Astrocyte of the cerebellum (primary cell): ENCODE data around the gene ANO3.

Experiments
- DNase-seq: peaks from one replicate; pipeline ENCODE4 v3.0.0-alpha.2; 2011; ENCODE audit warnings: low read depth
- H3K4me3 ChIP-seq: 2 replicates; pipeline ENCODE4 v1.5.1; 2011; ENCODE audit warnings: mild to moderate bottlenecking, low read depth, low read length, moderate library complexity
- in situ Hi-C: cut with HindIII; loops from 2 replicates; pipeline ENCODE4 v1.10.0; 2017; ENCODE audit warnings: low sequenced_read_pairs
- TF ChIP-seq, protein P1 (sequence below): IDR thresholded peaks from 2 replicates; pipeline ENCODE4 v1.5.1; 2012; ENCODE audit warnings: low read length, low read depth, moderate library complexity, mild to moderate bottlenecking; ENCODE audit errors: missing control alignments

ANO3 gene

DNA sequence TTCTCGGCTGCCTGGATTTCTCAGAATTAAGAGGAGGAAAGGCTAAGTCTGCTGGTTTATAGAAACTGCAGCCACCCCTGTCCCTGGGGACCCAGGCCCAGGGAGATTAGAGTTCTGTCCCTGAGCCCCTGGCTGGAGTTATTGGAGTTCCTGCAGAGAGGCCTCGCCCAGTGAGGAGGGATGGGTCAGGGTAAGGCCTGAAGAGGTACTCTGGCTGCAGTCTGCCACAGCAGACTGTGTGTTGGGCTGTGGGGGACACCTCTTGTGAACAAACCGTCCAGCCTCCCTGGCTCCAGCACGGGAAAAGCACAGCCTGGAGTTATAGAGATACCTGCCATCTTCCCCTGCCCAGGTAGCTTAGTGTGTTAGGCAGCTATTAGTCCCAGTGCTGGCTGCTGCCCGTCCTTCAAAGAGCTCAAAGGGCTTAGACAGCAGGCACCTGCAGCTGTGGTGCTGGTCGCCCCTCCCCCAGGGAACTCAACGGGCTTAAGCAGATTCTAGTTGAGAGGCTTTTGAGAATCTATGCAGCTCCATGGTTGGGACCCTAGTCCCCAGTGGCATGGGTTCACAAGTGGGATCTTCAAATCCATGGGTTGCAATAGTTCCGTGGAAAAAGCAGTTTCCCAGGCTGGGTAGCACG is 276.7 kb downstream of the ANO3 start:
- DNase-seq: no peak
- TF ChIP-seq, protein P1, sequence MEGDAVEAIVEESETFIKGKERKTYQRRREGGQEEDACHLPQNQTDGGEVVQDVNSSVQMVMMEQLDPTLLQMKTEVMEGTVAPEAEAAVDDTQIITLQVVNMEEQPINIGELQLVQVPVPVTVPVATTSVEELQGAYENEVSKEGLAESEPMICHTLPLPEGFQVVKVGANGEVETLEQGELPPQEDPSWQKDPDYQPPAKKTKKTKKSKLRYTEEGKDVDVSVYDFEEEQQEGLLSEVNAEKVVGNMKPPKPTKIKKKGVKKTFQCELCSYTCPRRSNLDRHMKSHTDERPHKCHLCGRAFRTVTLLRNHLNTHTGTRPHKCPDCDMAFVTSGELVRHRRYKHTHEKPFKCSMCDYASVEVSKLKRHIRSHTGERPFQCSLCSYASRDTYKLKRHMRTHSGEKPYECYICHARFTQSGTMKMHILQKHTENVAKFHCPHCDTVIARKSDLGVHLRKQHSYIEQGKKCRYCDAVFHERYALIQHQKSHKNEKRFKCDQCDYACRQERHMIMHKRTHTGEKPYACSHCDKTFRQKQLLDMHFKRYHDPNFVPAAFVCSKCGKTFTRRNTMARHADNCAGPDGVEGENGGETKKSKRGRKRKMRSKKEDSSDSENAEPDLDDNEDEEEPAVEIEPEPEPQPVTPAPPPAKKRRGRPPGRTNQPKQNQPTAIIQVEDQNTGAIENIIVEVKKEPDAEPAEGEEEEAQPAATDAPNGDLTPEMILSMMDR: no peak
- in situ Hi-C loops: no loop called here
- H3K4me3 ChIP-seq: no peak overlapping the region

DNA sequence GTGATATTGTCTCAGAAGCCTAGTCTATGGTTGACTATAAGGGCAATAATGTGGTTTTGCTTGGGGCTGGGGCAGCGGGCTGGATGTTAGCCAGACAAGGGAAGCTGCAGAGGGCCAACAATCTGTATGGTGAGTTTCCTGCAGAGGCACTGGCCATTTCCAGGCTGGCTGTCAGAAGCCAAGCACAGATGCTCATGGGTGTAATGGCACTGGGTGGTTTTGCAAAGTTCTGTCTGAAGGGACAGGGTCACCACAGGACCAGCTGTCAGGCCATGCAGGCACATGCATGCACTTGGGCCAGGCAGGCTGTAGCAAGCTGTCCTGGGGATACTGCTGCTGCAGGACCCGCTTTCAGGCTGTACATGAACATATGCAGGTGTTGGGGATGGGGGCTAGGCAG is 281.8 kb downstream of the ANO3 start:
- in situ Hi-C loops: no loop called here
- TF ChIP-seq, protein P1: no peak

DNA sequence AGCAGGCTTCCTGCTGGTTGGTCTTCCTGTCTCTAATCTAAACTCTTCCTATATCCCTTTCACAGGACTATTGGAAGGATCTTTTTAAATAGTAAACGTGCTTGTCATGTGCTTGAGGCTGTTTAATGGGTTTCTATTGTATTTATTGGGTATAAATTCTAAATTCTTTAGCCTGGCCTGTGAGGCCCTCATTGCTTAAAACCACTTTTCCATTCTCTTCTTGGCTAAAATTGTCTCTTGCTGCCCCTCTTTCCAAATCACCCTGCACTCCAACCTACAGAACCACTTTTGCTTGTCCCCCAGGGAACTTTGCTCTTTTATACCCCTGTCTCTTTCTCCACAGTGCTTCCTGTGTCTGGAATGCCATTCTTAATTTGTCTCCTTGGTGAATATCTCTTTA is 286.5 kb downstream of the ANO3 start:
- no peak for DNase-seq
- in situ Hi-C loops: no loop called here
- TF ChIP-seq, protein P1: no peak
- H3K4me3 ChIP-seq: no peak overlapping the region

More for the DNA sequence above, 281.8 kb downstream of the ANO3 start:
- DNase-seq: no peak
- no peak overlapping the region for H3K4me3 ChIP-seq

DNA sequence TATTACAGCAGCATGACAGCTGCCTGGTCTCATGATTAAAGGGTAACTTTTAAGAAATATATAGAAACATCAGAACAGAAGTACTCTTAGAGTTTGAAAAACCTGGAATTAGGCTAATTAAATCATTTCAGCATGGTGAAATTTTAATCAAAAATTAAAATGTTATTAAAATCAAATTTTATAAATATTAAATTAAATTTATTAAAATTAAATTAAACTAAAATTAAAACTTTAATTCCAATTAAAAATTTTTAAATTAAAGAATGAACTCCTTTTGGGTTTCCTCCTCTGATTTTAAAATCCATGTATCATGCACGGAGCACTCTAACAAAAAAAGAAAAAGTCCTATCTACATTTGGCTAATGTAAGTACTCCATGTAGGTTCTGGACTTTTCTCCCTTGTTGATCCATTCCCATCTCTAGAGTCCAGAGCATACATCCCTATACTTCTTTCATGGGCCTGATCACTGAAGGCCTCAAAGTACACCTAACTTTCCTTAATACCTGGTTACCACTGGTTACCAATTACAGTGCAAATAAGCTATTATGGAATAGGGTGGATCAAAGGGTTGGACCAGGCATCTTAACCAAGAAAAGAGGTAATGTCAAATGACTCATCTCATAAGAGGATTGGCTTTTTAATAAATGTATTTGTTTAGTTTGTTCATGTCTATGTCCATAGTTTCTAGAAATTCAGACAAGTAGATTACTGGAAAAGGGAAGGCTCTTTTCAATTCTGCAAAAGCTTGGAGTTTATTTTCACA is 288.5 kb downstream of the ANO3 start:
- no peak overlapping the region for H3K4me3 ChIP-seq
- TF ChIP-seq, protein P1: no peak
- in situ Hi-C loops: no loop called here
- no peak for DNase-seq

DNA sequence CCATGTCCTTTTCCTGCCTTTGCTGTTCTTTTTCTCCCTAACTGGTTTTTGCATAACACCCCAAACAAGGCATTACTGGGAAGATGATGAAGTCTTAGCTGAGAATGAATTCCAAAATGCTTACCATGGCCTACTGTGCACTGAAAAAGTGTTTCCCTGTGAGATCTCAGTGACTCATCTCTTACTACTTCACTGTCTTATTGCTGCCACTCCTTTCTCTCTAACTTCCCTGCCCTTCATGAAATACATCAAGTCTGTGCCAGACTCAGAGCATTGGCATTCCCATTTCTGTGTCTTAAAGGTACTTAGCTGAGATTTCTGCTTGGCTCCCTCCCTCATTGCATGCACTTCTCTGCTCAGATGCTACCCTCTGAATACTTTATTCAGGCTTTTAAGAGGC is 289.2 kb downstream of the ANO3 start:
- in situ Hi-C loops: no loop called here
- no peak for DNase-seq
- TF ChIP-seq, protein P1: no peak
- H3K4me3 ChIP-seq: no peak overlapping the region

DNA sequence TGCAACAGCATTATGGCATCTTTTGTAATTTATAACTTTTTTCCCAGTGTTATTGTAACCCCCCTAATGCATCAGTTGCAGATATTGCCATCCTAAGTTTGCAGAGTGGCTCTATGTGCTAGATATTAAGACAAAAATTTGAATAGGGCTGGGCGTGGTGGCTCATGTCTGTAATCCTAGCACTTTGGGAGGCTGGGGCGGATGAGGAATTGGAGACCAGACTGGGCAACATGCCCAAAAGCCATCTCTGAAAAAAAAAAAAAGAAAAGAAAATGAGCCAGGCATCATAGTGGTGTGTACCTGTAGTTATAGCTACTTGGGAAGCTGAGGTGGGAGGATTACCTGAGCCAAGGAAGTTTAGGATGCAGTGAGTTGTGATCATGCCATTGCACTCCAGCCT is 290.3 kb downstream of the ANO3 start:
- H3K4me3 ChIP-seq: no peak overlapping the region
- DNase-seq: no peak
- TF ChIP-seq, protein P1: no peak
- in situ Hi-C loops: no loop called here
